DMS53 (cell line): ENCODE data around the gene CDKN3.
"Not testable (repeated sequence)": the region's sequence is repeated elsewhere in the genome, so short reads cannot be mapped to it uniquely, and the experiment has no call there.

ENCODE experiments used
- DNase-seq: peaks from one replicate; lab custom pipeline; 2025; lab: John Stamatoyannopoulos, UW

Gene CDKN3

DNA sequence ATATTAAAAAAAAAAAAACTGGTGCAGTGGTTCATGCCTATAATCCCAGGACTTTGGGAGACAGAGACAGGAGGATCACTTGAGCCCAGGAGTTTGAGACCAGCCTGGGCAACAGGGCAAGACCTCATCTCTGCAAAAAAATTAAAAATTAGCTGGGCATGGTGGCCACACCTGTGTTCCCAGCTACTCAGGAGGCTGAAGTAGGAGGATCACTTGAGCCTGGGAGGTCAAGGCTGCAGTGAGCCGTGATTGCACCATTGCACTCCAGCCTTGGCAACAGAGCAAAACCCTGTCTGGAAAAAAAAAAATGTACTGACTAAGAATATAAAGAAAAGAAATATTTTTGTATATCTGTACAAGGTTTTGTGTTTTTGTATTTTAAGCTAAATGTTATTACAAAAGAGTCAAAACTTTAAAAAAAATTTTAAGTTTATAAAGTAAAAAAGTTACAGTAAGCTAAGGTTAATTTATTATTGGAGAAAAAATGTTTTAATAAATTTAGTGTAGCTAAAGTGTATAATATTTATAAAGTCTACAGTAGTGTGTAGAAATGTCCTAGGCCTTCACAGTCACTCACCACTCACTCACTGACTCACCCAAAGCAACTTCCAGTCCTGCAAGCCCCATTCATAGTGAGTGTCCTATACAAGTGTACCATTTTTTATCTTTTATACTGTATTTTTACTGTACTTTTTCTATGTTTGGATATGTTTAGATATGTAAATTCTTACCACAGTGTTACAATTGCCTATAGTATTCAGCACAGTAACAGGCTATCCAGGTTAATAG, 60.2 kb downstream of the CDKN3 start:
- DNase-seq, result not testable (repeated sequence)

DNA sequence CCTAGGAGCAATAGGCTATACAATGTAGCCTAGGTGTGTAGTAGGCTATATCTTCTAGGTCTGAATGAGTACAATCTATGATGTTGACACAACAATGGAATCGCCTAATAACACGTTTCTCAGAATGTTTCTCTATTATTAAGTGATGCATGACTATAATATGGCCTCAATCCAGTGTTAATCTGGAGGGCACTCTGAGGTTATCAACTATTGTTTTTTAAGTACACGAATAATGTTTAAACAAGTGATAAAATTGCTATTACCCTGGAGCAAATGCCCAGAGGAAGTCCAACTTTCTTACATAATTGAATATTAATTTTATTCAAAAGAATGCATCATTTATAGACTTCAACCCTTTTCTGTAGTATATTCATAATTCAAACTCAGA, 60.8 kb downstream of the CDKN3 start:
- DNase-seq, result no peak

DNA sequence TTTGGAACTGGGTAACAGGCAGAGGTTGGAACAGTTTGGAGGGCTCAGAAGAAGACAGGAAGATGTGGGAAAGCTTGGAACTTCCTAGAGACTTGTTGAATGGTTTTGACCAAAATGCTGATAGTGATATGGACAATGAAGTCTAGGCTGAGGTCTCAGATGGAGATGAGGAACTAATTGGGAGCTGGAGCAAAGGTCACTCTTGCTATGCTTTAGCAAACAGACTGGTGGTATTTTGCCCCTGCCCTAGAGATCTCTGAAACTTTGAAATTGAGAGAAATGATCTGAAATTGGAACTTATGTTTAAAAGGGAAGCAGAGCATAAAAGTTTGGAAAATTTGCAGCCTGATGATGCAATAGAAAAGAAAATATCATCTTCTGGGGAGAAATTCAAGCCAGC, 61.7 kb downstream of the CDKN3 start:
- not testable (repeated sequence) for DNase-seq

- DNase-seq, result no peak
These were observed 62.3 kb downstream of the CDKN3 start for GRCh38 chr14:54459106-54459505.

DNA sequence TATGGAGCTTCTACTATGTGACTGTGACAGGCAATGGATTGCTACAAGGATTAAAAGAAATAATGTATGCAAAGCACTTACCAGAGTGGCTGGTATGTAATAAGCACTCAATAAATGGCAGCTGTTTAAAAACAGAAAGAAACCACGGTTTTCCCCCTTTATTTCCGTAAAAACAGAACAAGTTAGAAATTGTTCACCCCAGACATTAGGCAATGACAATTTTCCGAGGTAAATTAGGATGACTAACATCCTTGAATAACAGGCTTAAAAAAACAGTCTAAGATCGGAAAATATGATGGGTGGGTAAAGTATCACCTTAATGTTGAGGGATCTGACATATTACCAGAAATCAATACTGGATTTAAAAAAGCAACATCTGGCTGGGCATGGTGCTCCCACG, 65.2 kb downstream of the CDKN3 start:
- no peak for DNase-seq

GRCh38 chr14:54465654-54466053, 68.8 kb downstream of the CDKN3 start:
- DNase-seq, result no peak

- DNase-seq, result no peak
These were observed 70.5 kb downstream of the CDKN3 start for GRCh38 chr14:54467280-54467679.
